NOMO-1 treated with dmso at 0.1 percent for 144 hours (cell line): ENCODE results near the gene GJB3.
"Not testable (repeated sequence)": the region's sequence is repeated elsewhere in the genome, so short reads cannot be mapped to it uniquely, and the experiment has no call there.

Experiments
- DNase-seq: peaks from one replicate; lab custom pipeline; 2025; ENCODE audit not compliant: unreplicated experiment; lab: John Stamatoyannopoulos, UW

GJB3 gene

DNA sequence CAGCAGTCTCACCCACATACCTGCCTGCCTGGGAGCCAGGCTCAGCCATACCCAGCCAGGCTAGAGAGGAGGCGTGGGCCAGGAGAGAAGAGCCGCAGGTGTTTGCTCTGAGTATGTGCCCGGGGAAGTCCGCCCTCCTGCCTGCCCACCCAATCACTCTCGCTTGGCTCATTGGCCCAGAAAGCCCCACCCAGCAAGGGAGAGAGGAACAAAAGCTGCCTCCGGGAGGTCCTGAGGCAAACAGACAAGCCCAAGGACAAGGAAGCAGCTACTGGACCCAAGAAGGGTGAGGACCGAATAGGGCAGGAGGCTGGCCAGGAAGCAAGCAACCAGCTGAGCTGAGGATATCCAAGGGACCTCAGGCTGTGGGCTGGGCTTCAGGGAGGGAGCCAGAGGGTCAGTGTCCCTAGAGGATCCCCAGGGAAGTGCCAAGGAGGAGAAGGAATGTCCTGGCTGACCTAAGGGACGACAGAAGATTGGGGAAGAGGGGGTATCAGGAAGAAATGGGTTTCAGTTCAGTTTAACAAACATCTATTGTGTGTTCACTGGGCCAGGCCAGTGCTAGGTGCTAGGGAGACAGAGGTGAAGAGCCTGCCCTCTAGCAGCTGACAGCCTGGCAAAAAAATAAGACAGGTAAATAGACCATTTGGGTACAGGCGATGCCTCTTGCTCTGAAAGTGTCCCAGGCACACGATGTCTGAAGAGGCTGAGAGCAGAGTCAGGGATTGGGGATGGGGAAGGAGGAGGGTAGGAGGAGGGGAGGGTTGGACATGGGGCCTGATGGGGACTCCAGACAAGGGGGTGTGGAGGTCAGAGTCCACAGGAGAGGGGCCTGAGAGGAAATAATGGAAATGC lies 21.3 kb upstream of the GJB3 start, which contains the start of gene GJB4:
TSS of gene GJB4 (plus strand) at position 238 of the 855 bp plus-strand sequence. CDS start 1,515 bp downstream, outside the sequence.
- no peak for DNase-seq

DNA sequence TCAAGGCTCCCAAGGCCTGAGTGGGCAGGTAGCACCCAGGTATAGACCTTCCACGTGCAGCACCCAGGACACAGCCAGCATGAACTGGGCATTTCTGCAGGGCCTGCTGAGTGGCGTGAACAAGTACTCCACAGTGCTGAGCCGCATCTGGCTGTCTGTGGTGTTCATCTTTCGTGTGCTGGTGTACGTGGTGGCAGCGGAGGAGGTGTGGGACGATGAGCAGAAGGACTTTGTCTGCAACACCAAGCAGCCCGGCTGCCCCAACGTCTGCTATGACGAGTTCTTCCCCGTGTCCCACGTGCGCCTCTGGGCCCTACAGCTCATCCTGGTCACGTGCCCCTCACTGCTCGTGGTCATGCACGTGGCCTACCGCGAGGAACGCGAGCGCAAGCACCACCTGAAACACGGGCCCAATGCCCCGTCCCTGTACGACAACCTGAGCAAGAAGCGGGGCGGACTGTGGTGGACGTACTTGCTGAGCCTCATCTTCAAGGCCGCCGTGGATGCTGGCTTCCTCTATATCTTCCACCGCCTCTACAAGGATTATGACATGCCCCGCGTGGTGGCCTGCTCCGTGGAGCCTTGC lies 19.7 kb upstream of the GJB3 start:
- DNase-seq, result no peak

- no peak for DNase-seq
Observed at GRCh38 chr1:34761776-34762307, 19.2 kb upstream of the GJB3 start.

GRCh38 chr1:34762474-34763141 lies 18.4 kb upstream of the GJB3 start:
- DNase-seq, result no peak

GRCh38 chr1:34763142-34763781 lies 17.8 kb upstream of the GJB3 start:
- no peak for DNase-seq

DNA sequence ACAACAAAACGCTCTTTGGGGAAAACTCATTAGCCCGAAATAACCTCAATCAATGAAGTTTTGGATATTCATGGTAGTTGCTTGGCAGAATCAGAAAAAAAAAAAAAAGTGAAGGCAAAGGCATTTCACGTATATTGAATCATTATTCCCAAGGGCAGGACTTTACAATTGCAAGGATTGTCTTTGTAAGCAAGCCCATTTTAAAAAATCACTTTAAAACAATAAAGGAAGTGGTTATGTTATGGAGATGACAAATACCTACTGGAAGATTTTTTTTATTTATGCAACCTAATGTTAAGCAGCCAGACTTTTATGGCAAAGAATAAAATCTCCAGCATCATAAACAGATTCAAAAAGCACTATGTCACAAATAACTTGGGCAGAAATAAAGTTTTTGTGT lies 12.2 kb upstream of the GJB3 start:
- DNase-seq, result no peak

- no peak for DNase-seq
Observed at GRCh38 chr1:34770891-34771504, 10.0 kb upstream of the GJB3 start.

- DNase-seq, result no peak
Observed at GRCh38 chr1:34771573-34772371, 9.2 kb upstream of the GJB3 start.

GRCh38 chr1:34773114-34773513 lies 7.9 kb upstream of the GJB3 start:
- not testable (repeated sequence) for DNase-seq

DNA sequence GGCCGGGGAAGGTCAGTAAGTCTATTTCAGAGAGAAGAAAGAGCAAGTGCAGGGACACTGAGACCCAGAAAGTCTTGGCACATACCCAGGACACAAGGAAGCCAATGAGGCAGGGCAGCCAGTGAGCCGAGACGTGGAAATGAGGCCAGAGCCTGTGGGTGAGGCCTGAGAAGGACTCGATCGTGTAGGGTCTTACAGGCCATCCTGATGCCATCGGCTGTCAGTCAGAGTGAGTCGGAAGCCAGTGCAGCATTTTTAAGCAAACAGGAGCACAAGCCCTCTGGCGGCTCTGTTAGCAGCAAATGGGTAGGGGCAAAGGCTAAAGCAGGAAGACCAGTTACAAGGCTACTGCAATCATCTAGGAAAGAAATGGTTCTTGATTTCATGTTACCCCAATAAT lies 6.1 kb upstream of the GJB3 start:
- DNase-seq, result no peak

- no peak for DNase-seq
Observed at GRCh38 chr1:34776911-34777310, 4.1 kb upstream of the GJB3 start.

DNA sequence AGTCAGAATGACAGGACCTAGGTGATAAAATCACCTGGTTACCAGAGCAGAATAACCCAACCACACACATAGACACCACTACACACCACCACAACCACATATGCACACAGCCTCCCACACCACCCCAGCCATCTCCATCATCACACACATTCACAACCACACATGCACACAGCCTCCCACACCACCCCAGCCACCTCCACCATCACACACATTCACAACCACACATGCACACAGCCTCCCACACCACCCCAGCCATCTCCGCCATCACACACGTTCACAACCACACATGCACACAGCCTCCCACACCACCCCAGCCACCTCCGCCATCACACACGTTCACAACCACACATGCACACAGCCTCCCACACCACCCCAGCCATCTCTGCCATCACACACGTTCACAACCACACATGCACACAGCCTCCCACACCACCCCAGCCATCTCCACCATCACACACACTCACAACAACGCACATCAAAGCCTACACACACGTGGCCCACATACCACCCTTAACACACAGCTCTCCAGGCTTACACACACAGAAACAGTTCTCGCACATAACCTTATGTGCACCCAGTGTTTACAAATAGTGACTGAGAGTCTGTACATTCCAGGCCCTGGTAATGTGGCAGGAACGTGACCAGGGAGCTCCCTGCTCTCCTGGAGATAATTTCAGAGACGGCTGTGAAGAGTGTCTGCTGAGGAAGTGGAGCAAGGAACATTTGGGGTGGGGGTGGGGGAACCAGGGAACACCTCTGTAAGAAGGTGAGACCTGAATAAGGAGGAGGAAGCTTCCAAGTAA lies 3.3 kb upstream of the GJB3 start:
- no peak for DNase-seq

DNA sequence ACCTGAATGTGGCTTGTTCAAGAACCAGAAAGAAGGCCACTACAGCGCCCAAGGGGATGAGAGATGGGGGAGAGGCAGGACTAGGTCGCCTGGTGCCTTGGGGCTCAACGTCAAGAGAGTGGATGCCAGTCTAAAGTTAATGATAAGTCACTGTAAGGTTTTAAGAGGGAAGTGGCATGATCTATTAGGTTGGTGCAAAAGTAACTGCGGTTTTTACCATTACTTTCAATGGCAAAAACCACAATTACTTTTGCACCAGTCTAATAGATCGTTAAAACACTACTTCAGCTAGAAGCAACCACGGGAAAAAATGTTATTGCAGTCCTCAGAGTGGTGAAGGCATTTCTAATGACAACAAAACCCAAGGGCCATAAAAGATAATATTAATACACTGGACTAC lies 2.6 kb upstream of the GJB3 start:
- no peak for DNase-seq

DNA sequence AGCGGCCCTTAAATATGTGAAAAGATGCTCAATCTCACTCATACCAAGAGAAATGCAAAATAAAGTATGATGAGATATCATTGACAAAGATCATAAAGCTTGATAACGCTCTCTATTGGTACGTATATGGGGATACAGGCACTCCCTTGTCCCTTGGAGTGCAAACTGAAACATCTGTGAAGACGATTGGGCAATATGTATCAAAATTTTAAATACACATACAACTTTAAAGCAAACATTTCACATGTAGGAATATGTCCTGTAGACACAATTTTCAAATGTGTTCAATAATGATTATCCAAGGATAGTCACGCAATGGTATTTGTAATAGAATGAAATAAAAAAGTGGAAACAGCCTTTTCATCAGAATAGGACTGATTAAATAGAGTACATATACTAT lies 2.0 kb upstream of the GJB3 start:
- DNase-seq, result no peak

- no peak for DNase-seq
Observed at GRCh38 chr1:34779526-34779925, 1.5 kb upstream of the GJB3 start.

DNA sequence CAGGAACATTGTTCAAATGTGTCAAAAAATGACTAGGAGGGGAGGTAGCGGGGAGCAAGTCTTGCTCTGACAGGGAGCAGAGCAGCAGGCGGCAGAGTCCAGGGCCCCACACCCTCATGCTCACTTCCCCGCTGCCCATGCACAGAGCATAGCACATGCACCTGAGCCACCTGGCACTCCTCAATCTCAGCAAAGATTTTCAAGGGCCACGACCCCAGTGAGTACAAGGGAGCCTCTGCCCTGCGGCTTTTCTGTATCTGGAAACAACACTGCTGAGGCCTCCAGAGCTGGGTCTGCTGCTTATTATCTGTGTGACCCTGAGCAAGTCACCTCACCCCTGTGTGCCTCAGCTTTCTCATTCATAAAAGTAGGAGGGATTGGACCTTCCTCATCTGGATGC lies 1.1 kb upstream of the GJB3 start:
- no peak for DNase-seq

DNA sequence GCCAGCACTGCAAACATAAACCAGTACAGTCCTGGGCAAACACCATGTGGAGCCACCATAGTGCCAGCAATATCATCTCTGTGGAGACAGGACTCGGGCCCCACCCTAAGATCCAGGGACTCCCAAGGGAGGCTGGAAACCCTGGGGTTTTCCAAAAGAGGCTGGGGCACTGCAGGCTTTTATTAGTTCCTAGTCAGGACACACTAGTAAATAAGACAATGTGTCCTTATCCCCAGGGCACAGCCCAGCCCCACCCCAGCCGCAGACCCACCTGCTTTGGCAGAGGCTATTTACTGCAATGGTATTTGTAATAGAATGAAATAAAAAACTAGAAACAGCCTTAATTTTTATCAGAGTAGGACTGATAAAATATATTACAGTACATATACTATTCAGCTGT lies 486 bp upstream of the GJB3 start:
- DNase-seq, result no peak

- no peak for DNase-seq
Observed at GRCh38 chr1:34781844-34782391, 904 bp downstream of the GJB3 start.

DNA sequence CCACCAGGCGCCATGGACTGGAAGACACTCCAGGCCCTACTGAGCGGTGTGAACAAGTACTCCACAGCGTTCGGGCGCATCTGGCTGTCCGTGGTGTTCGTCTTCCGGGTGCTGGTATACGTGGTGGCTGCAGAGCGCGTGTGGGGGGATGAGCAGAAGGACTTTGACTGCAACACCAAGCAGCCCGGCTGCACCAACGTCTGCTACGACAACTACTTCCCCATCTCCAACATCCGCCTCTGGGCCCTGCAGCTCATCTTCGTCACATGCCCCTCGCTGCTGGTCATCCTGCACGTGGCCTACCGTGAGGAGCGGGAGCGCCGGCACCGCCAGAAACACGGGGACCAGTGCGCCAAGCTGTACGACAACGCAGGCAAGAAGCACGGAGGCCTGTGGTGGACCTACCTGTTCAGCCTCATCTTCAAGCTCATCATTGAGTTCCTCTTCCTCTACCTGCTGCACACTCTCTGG lies 3.8 kb downstream of the GJB3 start:
- DNase-seq, result peak; percentile 66
